HG03565 (cell line): Measurements from ENCODE around the gene EOGT.

Experiments
- ATAC-seq: cut with Tn5 transposase; IDR thresholded peaks from one replicate; pipeline ENCODE4 v1.9.1; 2021; ENCODE audit warnings: mild to moderate bottlenecking, moderate library complexity; ENCODE audit not compliant: unreplicated experiment

EOGT gene

DNA sequence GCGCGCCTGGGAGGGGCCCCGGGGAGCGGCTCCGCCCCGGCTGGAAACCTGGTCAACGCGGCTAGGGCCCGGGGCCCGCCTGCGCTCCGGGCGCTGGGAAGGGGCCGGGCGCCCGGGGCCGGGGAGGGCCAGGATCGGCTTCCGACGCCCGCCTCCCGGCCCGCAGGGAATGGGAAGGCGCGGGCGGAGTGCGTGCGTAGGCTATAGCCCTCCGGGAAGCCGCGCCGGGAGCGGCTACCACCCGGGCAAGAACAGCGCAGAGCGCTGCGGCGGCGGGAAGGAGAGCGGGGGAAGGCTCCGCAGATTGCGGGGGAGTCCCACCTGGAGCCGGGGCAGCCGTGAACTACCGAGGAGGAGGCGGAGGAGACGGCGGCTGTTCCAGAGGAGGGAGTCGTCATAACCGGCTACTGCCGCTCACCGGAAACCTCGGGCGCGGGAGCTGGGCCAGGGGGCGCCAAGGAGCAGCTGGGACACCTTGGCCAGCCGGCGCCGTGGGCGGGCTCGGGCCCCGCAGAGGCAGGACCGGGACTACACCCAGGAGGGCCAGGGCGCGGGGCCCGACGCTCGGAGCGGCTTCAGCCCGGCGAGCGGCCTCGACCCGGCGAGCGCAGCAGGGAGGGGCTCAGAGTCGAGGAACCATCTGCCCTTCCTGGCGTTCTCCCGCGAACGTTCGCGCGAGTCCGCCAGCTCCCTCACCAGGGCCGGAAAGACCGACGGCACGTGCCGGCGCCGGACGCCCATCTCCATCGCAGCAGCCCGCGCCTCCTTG, at the start of gene EOGT:
Gene EOGT, minus strand, starts transcription at position 432 of the 769 bp plus-strand sequence. CDS start 3,838 bp downstream, outside the sequence.
- ATAC-seq = peak; percentile 51

DNA sequence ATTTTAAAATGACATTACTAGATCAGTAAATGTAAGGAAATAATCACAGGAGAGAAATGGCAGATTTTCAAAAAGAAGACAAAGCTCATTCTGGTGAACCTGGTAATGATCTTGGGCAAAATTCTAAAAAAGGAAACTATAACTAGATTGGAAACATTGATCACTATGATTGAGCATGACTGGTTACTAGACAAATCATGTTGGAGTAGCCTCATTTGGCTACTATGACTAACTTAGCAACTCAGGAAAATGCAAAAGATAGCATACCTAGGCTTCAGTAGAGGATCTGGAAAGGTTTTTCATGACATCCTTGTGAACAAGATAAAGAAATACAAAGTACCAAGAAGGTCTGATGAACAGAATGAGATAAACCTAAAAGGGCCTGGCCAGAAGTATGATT, 46.2 kb upstream of the EOGT start:
- ATAC-seq = no peak

DNA sequence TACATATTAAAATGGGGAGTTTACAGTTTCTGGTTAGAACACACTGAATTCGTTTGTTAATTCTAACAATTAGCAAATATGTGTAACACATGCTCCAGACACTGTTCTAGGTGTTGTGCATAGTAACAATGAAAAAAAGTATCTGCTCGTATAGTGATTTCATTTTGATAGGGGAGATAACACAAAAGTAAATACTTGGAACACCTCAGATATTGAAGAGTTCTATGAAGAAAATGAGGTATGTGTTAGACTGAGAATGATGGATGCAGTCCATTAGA, 45.4 kb upstream of the EOGT start:
- ATAC-seq = peak; percentile 4

DNA sequence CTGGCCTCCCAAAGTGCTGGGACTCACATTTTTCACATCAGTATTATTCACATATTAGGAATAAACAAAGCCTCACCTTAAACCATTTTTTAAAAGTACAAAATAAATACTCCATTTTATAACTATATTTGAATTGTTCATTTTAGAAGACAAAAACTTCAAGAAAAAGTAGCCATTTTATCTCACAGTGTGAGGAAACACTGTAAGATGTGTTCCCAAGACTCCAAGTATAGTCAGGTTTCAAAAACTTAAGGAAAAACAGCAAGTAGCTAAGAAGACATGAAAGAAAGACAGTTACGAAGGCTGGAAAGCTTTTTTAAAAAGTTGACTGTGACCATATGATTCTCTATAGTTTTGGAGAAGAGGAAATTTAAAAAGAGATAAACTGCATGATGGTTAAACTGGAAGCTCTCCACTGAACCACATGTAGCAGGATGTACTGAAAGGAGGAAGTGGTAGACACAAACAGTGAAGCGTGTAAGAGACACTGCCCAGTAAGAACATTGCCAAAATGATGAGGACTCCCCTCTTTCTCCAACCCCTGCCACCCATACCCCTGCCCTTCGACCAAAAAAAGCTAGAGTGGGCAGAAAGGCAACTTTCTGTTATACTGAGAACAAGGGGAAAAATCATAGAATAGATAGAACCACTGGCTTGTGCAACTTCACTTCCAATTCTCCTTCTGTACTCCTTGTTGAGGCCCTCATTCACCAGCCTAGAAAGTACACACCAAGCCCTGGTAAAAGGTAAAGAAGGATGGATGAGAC, 44.9 kb upstream of the EOGT start:
- ATAC-seq = peak; percentile 97

DNA sequence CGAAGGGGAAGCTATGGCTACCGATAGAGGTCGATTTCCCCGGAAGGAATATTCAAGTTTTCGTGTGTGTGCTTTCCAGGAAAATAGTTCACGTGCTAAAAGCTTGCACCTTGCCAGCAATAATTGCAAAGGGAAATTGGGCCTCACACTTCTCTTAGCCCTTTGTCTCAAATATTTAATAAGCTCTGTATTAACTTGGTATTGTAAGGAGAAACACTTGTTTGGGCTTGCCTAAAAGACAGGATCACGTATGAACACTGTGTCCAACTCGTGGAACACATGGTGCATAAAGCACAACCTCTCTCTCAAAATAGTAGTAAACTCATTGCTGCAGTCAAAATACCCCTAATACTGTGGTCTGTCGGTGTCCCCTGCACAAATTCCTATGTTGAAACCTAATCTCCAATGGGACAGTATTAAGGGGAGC, 39.0 kb upstream of the EOGT start:
- ATAC-seq = peak; percentile 0

DNA sequence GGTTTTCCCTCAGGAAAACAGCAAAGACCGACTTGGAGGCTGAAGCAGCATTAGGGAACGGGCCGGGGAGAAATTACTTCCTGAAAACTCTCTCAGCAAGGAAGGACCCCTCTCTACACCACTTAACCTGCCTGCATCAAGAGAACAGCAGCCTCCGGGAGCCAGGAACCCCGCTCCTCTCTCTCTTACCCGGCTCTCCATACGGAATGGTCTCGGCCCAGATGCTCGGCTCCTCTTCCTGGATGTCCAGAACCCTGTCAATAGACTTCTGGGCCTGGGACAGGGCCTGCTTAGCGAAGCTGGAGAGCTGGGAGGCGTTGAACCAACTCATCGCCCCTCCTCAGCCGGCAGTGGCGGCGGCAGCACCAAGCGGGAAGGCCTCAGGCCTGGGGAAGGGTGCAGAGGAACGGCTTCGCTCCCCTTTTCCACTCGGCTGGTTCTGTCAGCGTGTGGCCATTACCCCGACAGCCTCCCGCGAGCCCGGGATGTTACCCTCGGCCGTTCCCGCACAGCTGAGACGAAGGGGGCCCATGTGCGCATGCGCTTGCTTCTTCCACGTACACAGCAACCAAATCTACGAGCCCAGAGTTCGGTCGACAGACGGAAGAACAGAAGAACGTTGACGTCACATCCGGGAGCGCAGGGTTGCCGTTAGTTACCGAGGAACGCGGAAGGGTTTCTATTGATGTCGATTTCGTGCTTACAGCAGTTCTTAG, 38.4 kb upstream of the EOGT start, which contains the start of gene TMF1:
Gene TMF1, minus strand, starts transcription at position 578 of the 716 bp plus-strand sequence. Its CDS starts 247 bp downstream, at position 331.
- ATAC-seq = peak; percentile 96

DNA sequence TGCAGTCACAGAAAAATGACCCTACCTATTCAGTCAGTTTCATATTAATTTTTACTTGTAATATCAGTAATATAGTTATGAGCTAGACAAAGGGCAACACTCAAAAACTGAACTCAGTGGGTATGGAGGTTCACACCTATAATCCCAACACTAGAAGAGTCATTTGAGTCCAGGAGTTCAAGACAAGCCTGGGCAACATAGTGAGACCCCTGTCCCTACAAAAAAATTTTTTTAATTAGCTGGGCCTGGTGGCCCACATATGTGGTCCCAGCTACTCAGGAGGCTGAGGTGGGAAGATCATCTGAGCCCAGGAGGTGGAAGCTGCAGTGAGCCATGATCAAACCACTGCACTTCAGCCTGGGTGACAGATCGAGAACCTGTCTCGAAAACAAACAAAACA, 35.5 kb upstream of the EOGT start:
- no peak for ATAC-seq

DNA sequence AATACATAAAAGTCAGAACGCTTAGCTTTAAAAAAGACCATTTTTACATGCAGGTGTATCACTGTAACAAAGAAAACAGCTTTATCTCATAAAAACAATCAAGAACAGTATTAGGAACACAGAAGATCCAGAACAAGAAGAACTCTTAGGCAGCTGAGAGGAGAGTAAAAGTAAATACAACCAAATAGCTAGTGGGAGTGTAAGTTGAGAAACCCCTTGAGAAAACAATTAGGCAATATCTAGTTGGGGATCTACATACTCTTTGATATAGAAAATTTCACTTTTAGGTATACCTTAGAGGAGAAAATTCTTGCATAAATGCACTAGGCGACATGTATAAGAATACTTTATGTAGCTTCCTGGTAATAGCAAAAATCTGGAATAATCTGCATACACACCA, 31.1 kb upstream of the EOGT start:
- no peak for ATAC-seq

DNA sequence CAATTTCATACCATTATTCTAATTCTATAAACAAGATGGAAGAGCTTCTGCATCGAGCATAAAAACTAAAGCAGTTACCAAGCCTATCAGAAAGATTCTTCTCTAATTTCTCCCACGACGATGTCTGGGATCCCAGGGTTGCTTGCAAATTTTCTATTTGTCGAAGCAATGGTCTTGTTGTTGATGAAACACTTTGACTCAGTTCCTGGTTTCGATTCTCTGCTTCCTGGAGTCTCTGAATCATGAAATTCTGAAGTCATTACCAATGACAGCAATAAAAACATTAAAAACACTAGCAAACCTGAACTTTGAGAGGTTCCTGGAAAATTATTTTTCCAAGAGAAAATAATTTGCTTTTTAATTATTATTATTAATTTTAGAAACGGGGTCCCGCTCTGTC, 20.0 kb upstream of the EOGT start:
- no peak for ATAC-seq

DNA sequence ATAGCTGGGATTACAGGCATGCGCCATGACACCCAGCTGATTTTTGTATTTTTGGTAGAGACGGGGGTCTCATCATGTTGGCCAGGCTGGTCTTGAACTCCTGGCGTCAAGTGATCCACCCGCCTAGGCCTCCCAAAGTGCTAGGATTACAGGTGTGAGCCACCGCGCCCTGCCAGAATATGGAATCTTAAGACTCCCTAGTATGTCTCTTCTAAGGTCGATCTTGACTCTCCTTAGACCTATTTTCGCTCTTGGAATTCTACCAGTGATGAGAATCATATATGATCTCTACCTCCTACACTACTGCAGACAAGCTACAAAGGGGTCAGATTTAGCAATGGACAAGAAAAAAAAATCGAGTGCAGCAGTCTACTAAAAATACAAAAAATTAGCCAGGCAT, 19.3 kb upstream of the EOGT start:
- ATAC-seq = no peak

DNA sequence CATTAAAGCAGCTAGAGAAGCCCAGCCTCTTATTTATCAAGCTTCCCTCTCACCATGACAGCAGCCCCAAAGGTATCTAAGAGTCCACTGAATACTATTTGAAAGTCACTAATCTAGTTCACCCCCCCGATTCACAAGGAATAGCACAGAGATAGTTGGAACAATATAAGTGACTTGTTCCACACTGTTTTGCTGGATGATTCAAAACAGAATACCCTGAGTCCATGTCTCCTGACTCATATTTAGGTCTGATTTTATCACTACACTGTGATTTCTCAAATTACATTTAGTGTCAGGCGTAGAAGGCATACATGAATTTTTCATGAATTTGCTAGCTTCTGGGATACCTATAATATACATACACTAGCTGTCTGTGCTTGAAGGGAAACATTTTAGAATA, 18.7 kb upstream of the EOGT start:
- ATAC-seq = no peak

DNA sequence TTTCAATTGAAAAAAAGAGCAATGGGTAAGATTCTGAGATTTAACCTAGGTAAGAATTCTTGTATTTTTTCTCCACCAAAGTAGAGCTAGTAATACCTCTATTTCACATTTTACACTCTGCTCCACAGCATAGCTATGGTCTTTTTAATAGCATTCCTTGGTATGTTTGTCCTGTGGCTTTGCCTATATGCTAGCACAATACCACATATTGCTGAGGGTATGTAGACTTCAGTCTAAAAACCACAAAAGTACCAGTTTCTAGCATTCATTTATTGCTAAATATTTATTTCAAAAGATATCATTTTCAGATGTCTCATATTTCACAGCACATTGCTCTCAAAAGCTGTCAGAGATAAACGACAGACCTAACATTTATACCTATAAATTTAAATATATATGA, 18.2 kb upstream of the EOGT start:
- ATAC-seq = no peak

DNA sequence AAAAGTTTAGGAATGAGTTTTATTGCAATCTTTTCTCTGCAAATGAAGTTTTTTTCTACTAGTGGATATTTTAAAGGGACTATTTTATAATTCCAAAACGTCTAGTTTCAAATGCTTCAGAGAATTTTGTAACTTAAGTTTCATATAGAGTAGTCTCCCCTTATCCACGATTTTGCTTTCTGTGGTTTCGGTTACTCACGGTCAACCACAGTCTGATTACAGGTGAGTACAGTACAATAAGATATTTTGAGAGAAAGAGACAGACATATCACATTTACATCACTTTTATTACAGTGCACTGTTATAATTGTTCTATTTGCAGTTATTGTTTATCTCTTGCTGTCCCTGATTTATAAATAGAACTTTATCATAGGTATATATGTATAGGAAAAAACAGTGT, 7.4 kb upstream of the EOGT start:
- ATAC-seq = no peak

DNA sequence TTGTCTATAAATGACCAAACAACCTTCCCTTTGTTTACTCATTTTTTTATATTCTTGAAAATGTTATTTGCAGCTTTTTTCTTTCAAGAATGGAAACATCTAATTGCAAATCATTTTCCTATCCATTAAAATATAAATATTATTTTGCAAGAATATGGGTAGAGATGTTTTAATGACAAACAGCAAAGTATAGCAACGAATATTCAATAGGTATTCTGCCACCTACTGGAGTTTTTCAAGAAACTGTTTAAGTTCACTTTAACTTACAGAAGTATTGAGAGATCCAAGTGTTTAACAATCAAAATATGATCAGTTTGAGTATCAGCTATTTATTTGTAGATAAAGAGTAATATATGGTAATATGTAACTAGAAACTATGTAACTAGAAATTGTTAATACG, 6.9 kb upstream of the EOGT start:
- ATAC-seq = no peak

DNA sequence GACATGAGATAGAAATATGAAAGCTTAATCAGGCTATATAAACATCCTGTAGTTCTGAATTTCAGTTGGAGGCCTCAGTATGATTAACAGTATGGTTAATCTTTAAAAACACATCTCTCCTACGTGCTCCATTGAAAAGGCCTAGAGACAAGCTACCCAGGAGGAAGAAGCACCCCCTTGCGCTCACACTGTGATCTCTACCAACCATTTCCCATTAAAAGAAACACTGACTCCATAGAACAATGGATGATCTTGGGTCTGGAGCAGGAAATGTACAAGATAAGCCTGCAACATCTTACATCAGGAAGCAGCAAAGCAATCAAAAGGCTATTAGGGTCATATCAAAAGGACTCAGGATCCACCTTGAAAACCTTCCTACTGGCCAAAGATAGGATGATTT, 3.4 kb upstream of the EOGT start:
- ATAC-seq = no peak

DNA sequence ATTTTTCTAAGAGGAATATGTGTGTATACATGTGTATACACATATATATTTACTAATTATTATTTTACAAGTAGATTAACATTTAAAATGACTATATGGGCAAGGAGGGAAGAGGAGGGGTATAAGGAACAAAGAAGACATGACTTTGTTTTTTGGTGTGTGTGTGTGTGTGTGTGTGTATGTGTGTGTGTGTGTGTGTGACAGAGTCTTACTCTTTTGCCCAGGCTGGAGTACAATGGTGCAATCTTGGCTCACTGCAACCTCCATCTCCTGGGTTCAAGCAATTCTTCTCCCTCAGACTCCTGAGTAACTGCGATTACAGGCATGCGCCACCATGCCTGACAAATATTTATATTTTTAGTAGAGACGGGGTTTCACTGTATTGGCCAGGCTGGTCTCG, 2.6 kb upstream of the EOGT start:
- ATAC-seq = no peak

DNA sequence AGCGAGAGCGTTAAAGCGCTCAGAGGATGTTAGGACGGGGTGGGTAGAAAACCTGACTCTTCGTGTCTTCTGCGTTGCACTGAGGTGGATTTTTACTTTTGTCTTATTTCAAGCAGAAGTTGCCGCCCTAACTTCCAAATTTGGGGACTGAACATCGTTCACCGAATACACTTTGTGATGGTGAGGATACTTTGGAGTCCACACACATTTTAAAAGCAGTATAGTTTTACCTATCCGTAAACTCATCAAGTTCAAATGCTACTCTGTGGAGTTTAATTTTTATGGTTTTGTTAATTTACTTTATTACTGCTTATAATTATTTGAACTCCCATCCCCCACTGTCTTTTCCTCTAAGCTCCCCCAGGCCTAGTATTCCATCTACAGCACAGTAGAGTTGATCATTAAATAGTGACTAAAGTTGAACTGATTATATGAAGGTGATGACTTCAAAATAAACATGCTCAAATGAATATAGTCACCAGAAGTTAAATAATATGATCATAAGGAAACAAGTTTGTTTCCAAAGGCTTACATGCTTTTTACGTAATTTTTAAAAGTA, 617 bp upstream of the EOGT start:
- no peak for ATAC-seq

DNA sequence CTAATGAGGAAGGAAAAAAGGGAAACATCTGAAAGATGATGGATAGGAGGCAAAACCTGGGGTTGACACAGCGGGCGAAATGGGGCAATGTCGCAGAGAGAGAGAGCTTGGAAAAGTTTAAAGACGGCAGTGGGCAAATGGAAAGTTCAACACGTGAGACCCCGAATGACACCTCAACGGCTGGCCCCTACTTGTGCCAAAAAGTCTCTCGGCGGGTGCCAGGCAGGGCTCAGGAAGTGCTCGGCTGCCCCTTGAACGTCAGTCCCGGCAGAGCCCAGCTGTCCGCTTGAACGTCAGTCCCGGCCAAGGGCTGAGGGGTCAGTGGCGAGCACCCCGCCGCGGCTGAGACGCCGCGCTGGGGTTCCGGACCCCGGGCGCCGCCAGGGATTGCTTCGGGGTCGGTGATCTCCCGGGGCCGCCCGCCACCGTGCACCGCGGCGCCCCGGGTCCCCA, 658 bp downstream of the EOGT start:
- no peak for ATAC-seq

DNA sequence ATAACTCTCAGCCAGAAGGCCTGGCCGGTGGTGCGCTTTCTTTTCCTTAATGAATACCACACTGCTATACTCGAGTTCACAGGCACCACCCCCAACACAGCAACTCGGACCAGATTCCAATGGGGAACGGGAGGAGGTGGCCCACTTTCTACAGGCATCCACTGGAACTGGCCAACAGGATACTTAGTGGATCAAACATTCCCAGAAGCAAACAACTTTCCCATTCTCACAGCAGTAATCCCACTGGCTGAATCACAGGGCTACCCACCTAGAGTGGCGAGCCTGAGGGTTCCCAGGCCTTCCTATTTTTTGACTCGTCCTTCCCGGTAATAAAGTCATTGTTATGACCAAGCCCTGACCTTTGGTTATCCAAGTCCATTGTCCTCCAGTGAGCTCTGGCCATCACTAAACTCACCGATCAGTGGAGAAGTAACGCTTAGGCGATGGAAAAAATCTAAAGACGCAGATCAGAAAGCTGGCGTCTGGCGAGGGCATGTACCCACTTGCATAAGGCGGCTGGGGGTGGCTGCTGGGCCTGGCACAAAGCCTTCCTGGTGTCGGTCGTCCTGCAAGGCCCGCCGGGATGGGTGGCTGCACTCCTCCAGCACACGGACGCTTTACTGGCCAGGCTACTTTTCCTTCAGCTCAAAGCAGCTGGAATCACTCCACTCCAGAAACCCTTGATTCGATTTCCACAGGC, 1.2 kb downstream of the EOGT start:
- no peak for ATAC-seq

DNA sequence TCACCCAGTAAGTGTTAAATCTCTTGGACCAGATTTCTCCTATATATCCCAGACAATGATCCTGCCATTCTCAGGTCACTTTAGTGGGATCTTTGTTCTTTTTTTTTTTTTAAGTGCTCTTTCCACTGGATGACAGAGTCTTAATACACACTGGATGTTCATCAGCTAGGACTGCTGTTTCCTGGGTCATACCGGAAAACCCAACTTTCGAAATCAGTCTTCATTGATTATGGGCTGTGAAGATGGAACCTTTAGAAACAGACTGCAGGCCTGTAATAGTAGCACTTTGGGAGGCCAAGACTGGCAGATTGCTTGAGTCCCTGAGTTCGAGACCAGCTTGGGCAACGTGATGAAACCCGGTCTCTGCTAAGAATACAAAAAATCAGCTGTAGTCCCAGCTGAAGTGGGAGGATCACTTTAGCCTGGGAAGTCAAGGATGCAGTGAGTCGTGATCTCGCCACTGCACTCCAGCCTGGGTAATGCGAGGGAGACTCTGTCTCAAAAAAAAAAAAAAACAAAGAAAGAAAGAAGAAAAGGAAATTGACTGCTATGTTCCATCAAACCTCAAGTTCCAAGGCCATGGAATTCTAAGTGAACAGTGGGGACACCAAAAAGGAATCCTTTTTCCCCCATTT, 2.3 kb downstream of the EOGT start:
- ATAC-seq = no peak
